ENCODE results near the gene TMEM183A.

GRCh38 chr1:203031467-203031866, 24.3 kb downstream of the TMEM183A start:
- TF ChIP-seq YY1 (IDR thresholded peaks at IDR 0.05; ENCODE audit: low read depth, low read length) (no peak), CTCF (IDR thresholded peaks at IDR 0.05 in 2 of 3, conservative IDR thresholded peaks at IDR 0.05 in 1 of 3; ENCODE audit: control insufficient read depth in 2 of 3, extremely low read depth in 1 of 3, insufficient read depth in 1 of 3, low read depth in 3 of 3, low read length in 3 of 3) (peak in 1 of 3 experiments; percentile 18; a peak in 1 of 6 replicates), EP300 (IDR thresholded peaks at IDR 0.05; ENCODE audit: borderline replicate concordance in 1 of 2, control insufficient read depth in 1 of 2, low read depth in 2 of 2, low read length in 2 of 2) (no peak), MAX (IDR thresholded peaks at IDR 0.05; ENCODE audit: low read depth, low read length) (no peak)

Measured in GM12878 (cell line).